HG03558 (cell line): ENCODE data around the gene CDC42BPB.

Experiments
- ATAC-seq: cut with Tn5 transposase; IDR thresholded peaks from one replicate; pipeline ENCODE4 v1.9.1; 2021; ENCODE audit warnings: moderate number of reproducible peaks; ENCODE audit not compliant: unreplicated experiment; ENCODE audit errors: extremely low read depth

CDC42BPB gene

GRCh38 chr14:103074729-103075367, 17.5 kb upstream of the CDC42BPB start:
- ATAC-seq: no peak

DNA sequence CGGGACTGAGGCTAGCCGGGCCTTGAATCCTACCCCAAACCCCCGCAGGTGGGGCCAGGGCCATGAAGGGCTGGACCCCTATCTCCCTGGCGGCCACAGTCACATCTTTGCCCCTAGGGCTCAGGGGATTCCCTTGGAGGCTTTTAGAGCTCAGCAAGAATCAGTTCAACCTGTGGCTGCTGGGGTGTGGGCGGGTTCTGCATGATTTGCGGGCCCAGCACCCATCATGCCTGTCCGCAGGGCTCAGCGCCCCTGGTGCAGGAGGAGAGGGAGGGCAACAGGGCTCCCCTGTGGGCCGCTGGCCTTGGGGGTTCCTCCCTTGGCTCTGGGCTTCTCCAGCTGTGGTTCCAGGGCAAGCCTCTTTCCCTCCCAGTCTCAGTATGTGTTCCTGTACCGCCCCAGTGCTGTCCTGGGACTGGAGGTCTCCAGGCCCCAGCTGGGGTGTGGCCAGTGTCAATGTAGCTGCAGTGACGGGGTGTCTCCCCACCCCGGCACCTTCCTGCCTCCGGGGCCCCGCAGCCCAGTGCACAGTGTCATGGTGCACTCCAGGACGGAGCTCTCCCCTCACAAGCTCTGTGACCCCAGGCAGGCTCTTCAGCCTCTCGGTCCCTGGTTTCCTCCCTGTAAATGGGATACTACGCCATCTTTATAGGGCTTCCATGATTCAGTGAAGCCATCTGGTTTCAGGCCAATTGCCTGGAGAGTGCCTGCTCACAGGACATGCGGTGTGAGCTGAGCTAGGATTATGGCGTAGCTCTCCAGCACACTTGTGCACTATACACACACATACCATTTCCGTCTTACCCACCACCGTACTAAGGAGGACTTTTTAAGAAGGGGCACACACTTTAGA, 16.8 kb upstream of the CDC42BPB start:
- ATAC-seq: no peak

- no peak for ATAC-seq
Observed at GRCh38 chr14:103073367-103073875, 16.1 kb upstream of the CDC42BPB start.

DNA sequence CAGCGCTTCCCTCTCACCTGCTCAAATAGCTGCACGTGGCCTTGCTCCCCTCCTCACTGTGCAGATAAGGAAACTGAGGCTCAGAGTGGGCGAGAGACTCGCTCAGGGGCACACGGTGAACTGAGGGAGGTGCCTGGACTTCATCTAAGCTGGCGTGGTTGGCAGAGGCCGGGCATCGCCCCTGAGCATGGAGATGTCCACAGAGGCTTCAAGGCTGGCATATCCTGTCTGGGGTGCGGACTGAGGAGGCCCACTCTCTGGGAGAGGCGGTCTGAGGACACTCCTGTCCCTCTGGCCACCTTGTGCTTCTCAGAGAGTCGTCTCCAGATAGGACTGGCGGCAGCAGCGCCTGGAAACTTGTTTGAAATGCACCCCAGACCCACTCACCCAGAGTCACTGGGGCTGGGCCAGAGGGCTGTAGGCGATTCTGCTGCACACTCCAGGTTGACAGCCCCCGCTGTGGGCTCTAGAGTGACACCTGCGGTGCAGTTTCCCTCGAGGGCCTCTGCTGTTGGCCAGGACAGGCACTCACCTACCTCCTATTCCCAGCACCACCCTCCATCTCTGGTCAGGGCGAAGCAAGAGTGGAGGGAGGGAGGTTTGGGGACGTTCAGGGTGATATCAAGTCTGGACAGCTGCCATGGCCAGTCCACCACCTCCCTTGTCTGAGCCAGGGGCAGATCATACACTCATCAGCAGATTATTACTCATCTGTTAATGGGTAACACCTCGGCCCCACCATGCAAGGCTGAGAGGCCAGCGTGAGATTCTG, 15.4 kb upstream of the CDC42BPB start:
- no peak for ATAC-seq

DNA sequence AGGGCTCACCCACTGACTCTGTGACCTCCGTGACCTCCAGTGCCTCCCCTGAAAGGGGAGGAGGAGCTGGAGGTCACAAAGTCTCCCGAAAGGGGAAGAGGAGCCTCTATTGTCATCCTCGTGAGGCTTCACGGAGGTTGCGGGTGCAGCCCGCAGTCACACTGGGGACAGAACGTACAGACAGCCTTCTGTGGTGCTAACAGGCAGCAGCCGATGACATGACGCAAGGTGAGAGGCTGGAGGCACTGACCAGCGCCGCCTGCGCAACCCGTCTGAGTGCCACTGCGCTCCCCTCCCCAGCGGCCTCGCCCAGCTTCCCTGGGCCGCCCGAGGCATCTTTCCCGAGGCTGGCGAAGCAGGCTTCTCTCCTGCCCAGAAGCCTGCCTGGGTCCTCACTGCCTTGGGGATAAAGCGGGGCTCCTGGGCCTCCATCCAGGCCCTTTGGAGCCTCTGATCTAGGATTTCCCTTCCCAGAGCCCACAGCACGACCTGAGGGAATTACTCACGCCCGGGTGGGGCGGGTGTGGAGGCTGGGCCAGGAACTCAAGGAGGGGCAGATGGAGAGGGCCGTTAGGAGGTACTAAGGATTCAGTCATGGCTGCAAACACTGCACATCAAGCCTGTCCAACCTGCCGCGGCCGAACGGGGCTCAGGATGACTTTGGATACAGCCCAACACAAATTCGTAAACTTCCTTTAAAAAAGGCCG, 14.3 kb upstream of the CDC42BPB start:
- ATAC-seq: no peak

GRCh38 chr14:103070971-103071542, 13.7 kb upstream of the CDC42BPB start:
- ATAC-seq: no peak

DNA sequence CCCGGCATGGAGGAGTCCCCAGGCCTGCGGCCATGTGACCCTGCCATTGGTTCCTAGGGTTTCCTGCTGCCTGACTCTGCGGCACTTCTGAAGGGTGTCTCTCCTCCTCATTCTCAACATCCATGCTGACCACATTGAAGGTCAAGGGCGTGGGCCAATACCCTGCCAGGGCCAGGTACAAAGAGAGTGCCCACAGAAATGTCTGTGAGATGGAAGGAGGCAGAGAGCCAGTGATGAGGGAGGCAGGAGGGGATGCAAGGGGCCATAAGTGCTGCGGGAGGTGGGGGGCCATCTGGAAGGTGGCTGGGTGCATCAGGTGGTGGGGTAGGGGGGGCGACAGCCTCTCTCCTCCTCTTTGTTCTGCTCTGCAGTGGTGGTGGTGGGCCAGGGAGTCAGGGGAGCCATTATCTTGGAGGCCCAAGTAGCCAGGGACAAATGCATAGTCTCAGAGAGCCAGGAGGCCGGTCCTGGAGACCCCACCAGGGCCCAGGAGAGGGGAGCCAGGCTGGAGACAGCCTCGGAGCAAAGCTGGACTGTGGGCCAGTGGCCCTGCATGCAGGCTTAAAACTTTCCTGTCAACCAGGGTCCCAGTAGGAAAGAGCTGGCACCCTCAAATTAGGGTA, 13.0 kb upstream of the CDC42BPB start:
- ATAC-seq: no peak

DNA sequence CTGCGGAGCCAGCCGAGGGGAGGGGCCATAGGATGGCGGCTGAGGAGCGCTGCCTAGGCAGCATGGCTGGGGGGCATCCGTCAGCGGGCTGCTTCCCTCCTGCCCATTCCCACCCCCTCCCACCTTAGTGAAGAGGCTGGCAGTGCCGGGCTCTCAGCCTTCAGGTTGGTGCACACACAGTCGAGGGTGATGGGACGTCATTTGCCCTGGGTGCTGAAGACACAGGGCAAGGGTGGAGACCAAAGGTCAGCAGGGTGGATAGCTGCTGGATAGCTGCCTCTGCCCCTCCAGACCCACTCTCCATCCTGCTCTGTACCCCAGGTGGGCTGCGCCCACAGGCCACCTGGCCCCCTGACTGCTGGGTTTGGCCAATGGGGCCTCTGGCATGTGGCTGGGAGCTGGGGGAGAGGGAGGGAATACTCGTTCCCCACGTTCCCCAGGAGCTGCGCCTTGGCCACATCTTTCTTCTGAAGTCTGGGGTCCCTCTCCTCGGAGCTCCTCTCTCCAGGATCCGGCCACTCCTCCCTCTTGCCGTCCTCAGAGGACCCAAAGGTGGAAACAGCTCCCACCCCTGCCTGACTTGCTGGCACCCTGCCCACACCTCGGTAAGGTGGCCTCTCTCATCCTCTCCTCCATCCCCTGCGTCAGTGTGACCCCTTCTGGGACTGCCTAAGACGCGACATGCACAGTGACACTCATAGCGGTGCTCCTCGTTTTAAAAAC, 11.2 kb upstream of the CDC42BPB start:
- no peak for ATAC-seq

- ATAC-seq: no peak
Observed at GRCh38 chr14:103067231-103067954, 10.0 kb upstream of the CDC42BPB start.

DNA sequence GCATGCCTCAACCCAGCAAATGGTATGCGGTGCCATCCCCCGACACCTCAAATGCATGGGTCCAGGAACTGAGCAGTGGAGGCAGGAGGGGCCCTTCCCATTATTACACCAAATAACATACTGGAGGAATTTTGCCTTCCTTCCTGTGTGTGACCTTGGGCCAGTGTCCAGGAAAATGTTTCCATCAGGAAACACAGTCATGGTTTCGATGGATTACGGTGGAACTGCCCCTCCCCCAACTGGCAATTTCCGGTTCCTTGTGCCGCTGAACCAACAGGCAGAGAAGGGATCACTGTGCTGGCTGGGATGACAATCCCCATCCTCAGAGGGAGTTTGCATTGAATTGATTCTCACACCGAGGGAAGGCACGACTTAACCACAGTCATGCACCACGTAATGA, 9.1 kb upstream of the CDC42BPB start:
- no peak for ATAC-seq

- ATAC-seq: no peak
Observed at GRCh38 chr14:103065861-103066260, 8.5 kb upstream of the CDC42BPB start.

DNA sequence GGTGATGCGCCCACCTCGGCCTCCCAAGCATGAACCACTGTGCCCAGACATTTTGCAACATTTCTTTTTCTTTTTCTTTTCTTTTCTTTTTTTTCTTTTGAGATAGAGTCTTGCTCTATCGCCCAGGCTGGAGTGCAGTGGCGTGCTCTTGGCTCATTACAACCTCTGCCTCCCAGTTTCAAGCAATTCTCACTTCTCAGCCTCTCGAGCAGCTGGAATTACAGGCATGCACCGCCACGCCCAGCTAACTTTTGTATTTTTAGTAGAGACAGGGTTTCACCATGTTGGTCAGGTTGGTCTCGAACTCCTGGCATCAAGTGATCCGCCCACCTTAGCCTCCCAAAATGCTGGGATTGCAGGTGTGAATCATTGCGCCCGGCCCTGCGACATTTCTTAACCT, 7.6 kb upstream of the CDC42BPB start:
- ATAC-seq: no peak

- ATAC-seq: no peak
Observed at GRCh38 chr14:103064436-103064835, 7.1 kb upstream of the CDC42BPB start.

GRCh38 chr14:103061482-103061976, 4.2 kb upstream of the CDC42BPB start:
- ATAC-seq: no peak

DNA sequence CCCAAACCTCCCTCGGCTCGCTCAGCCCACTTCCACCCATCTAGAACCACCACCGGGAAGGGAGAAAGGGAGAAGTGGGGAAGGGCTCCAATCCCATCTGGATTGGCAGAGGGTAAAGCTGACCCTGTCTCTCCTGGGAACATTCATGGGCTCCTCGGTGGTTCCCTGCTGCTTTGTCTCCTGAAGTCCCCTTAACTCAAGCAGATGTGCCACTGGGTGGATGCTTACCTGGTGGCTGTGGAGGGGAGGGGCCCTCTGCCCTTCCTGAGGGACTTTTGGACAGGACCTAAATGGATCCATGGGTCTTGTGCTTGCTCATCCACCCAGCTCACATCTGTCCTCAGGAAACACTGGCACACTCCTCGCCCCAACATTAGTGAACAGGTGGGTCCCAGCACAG, 2.2 kb upstream of the CDC42BPB start:
- ATAC-seq: no peak

DNA sequence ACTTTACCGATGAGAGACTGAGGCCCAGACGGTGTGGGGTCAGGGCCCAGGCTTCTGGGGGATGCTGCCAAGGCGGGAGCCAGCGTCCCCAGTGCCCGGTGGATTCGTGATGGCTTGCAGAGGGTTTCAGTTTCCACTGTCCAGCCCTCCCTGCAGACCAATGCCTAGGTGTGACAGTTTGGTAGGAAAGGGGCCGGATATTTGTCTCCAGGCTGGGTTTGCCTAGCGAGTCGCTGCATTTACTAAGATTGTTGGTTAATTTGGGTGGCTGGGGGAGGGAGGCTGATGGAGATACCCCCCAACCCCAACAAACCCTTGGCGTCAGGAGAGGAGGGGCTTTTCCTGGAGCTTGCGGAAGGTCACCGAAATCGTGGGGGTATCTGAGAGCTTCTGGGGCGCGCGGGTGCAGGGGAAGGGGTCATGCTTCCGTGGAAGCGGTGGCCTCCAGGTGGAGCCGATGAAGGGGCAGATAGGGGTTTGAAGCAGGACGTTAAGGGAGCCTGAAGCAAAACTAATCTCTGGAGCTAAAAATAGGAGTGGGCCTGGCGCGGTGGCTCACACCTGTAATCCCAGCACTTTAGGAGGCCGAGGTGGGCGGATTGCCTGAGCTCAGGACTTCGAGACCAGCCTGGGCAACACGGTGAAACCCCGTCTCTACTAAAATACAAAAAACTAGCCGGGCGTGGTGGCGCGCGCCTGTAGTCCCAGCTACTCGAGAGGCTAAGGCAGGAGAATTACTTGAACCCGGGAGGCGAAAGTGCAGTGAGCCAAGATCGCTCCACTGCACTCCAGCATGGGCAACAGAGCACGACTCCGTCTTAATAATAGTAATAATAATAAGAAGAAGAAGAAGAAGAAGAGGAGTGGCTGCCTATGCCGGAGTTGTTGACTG, 1.1 kb upstream of the CDC42BPB start:
- no peak for ATAC-seq

- ATAC-seq: peak; percentile 22
Observed at GRCh38 chr14:103057028-103057371, 349 bp downstream of the CDC42BPB start.
